Measurements from ENCODE around the gene SLAIN2. TPM values are rescaled to one million over a fixed set of nuclear protein-coding genes. Genes with fewer than 3 reads are reported as not detected.

The SLAIN2 gene
- total RNA-seq, 1 donor from 2014 or later = 47.6 TPM

DNA sequence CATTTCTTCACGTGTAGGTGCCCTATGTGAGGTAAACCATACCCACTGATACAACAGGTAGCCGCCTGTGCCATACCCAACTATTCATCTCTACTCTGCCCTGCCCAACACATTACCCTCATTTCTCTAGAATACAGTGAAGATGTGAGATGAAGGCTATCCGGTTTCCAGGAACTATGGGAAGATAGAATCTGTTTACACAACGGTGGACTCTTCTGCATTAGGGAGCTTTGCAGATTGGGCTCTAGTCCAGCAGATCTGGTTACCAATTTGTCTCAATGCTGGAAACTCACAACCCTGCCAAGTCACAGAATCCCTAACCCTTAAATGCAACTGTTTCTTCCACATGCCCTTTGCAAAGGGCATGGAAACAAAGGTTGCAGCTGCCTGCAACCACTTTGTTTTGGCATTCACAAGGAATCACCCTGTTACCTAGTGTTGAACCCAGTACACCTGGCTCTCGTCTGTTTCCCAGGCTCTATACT lies 6.4 kb upstream of the SLAIN2 start:
- DNase-seq (ENCODE audit: low read depth, low spot score) = no peak
- H3K4me1 Mint-ChIP-seq = peaks cover 5% of the 10 kb centered on the region
- TF ChIP-seq, protein P1, sequence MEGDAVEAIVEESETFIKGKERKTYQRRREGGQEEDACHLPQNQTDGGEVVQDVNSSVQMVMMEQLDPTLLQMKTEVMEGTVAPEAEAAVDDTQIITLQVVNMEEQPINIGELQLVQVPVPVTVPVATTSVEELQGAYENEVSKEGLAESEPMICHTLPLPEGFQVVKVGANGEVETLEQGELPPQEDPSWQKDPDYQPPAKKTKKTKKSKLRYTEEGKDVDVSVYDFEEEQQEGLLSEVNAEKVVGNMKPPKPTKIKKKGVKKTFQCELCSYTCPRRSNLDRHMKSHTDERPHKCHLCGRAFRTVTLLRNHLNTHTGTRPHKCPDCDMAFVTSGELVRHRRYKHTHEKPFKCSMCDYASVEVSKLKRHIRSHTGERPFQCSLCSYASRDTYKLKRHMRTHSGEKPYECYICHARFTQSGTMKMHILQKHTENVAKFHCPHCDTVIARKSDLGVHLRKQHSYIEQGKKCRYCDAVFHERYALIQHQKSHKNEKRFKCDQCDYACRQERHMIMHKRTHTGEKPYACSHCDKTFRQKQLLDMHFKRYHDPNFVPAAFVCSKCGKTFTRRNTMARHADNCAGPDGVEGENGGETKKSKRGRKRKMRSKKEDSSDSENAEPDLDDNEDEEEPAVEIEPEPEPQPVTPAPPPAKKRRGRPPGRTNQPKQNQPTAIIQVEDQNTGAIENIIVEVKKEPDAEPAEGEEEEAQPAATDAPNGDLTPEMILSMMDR (conservative IDR thresholded peaks at IDR 0.05) = no peak
- H3K27ac Mint-ChIP-seq (ENCODE audit: unreplicated experiment) = no peak overlapping the region
- no peaks in the 10 kb centered on the region for H3K36me3 Mint-ChIP-seq (ENCODE audit: low read depth)
- H3K4me3 Mint-ChIP-seq = no peak overlapping the region
- no peaks in the 10 kb centered on the region for H3K9me3 Mint-ChIP-seq
- H3K27me3 Mint-ChIP-seq (ENCODE audit: low read depth) = no peaks in the 10 kb centered on the region

DNA sequence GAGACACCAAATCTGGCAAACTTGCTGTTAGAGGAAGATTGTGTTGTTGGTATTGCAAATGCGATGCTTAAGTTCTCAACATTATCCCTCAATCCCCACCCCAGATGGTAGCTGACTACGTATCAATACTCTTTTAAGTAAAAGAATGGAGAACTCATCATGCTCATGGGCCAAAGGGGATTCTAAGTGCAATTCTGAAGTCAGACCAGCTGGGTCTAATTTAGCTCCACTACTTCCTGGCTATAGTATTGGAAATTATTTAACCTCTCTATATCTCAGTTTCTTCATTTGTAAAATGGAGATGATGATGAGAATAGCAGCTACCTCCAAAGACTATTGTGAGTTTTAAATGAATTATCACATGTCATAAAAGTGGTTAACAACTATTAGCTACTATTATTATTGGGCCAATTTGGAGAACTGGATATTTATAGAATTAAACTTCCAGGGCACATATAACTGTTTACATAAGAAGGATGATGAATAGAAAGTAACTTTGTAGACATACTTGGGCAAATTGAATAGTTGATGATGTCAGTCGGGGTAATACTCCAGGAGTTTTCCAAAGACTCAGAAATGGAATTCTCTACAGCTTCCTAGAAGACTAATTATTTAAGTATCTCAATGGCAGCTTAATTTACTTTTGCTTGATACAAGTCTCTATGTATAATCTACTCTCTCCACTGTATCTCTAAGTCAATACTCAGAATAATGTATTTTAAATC lies 5.0 kb upstream of the SLAIN2 start:
- Mint-ChIP-seq H3K9me3 (no peaks in the 10 kb centered on the region), H3K36me3 (ENCODE audit: low read depth) (no peaks in the 10 kb centered on the region), H3K27ac (ENCODE audit: unreplicated experiment) (no peak overlapping the region), H3K4me1 (peaks cover 11% of the 10 kb centered on the region), H3K27me3 (ENCODE audit: low read depth) (no peaks in the 10 kb centered on the region), H3K4me3 (no peak overlapping the region)
- no peak for DNase-seq (ENCODE audit: low read depth, low spot score)
- TF ChIP-seq, protein P1 (conservative IDR thresholded peaks at IDR 0.05) = no peak

DNA sequence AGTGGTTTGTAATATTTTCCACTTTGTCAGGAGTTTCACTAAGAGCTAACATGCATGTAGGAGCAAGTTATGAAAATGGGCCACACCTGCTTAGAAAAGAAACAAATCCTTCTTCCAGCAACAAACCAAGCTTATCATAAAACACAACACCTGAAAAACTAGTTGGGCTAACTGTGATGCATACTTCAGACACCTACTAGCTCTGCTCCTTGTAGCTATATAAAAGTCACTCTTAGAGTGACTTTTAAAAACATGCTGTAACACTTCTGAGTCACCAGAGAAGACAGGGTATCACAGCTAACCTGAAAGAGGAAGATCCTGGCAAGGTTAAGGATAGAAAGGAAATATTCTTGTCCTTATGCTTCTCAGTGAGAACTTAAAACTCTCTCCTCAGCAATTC lies 3.6 kb upstream of the SLAIN2 start:
- DNase-seq (ENCODE audit: low read depth, low spot score) = no peak
- no peaks in the 10 kb centered on the region for H3K36me3 Mint-ChIP-seq (ENCODE audit: low read depth)
- no peaks in the 10 kb centered on the region for H3K27me3 Mint-ChIP-seq (ENCODE audit: low read depth)
- H3K4me3 Mint-ChIP-seq = no peak overlapping the region
- no peaks in the 10 kb centered on the region for H3K9me3 Mint-ChIP-seq
- peaks cover 17% of the 10 kb centered on the region for H3K4me1 Mint-ChIP-seq
- TF ChIP-seq, protein P1 (conservative IDR thresholded peaks at IDR 0.05) = no peak
- H3K27ac Mint-ChIP-seq (ENCODE audit: unreplicated experiment) = no peak overlapping the region

DNA sequence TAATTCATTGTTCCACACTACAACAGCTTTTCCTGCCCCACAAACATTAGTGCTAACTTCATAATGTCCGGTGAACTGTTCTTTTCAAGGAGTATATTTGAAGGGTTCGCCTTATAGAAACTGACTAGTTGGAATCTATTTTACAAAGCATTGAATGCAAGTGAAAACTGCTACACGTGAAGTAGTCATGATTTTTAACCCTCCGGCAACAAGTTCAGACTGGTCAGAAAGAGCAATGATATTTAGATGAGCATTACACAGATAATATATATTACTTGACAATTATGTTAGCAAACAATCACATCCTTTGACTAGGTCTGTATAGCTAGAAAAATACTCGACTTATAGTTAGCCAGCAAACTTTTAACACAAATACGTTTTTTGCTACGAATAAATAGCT lies 1.7 kb upstream of the SLAIN2 start:
- Mint-ChIP-seq H3K36me3 (ENCODE audit: low read depth) (no peaks in the 10 kb centered on the region), H3K9me3 (no peaks in the 10 kb centered on the region), H3K27ac (ENCODE audit: unreplicated experiment) (no peak overlapping the region), H3K4me1 (peaks cover 36% of the 10 kb centered on the region), H3K27me3 (ENCODE audit: low read depth) (no peaks in the 10 kb centered on the region), H3K4me3 (peak overlapping the region; percentile 96)
- no peak for DNase-seq (ENCODE audit: low read depth, low spot score)
- TF ChIP-seq, protein P1 (conservative IDR thresholded peaks at IDR 0.05) = no peak

DNA sequence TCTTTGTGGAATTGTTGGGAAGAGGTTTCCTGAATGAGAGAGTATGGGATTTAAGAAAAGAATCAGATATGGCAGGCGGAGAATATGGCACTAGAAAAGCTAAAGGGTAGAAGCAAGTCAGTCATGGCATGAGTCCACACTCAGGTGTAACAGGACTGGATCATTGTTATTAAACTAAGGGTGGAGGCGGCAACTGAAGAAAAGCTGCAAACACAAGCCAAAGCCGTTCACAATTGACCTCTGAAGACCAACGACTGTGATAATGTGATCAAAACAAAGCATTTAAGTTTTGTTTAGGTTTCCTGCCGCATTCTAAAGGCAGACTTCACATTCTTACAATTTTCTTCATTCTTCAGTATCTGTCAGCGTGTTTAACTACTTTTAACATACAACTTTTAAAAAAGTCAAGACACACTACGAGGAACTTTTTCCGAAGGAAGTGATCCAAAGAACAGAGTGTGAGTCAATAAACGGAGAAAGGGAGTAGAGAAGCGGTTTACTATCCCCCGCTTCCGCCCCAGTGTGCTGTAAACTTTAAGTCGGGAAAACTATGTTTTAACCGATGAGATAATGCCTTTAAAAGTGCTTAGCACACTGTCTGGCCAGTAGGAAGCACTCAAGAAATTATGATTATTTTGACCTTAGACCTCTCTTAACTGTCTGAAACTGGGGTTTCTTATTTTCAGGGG lies 909 bp upstream of the SLAIN2 start:
- TF ChIP-seq, protein P1 (conservative IDR thresholded peaks at IDR 0.05) = no peak
- Mint-ChIP-seq H3K36me3 (ENCODE audit: low read depth) (no peaks in the 10 kb centered on the region), H3K27me3 (ENCODE audit: low read depth) (no peaks in the 10 kb centered on the region), H3K4me1 (peaks cover 43% of the 10 kb centered on the region), H3K27ac (ENCODE audit: unreplicated experiment) (peak overlapping the region; percentile 99), H3K9me3 (no peaks in the 10 kb centered on the region), H3K4me3 (peak overlapping the region; percentile 96)
- DNase-seq (ENCODE audit: low read depth, low spot score) = no peak

All from neural crest cell (in vitro differentiated cells).